H1 (cell line): ENCODE results near the gene CNNM1. TPM values are rescaled to one million over a fixed set of nuclear protein-coding genes. Genes with fewer than 3 reads are reported as not detected.

Source experiments
- CTCF ChIA-PET: fragments of 300-600 bp; sonication (Branson Sonifier 250); formaldehyde crosslinking; loops from one replicate; lab custom pipeline; 2021; ENCODE audit not compliant: partially characterized antibody; lab: Charles Lee
- POLR2A ChIA-PET: fragments of 300-600 bp; sonication (Branson Sonifier 250); formaldehyde crosslinking; loops from one replicate; lab custom pipeline; 2021; ENCODE audit warnings: inconsistent platforms; ENCODE audit not compliant: partially characterized antibody; lab: Charles Lee
- DNase-seq, 2 experiments: peaks; one replicate each; pipeline versions ENCODE4 v3.0.0 to v3.0.0-alpha.2; 2010 to 2022; ENCODE audit warnings: low spot score in 2 of 2, low read depth in 1 of 2, mixed read lengths in 1 of 2
- FAIRE-seq: peaks from 2 replicates; lab custom pipeline; 2011; peaks lifted over from hg19 to GRCh38; lab: Jason Lieb, UNC
- H2AFZ ChIP-seq: 2 replicates; pipeline ENCODE4 v1.8.1; 2012; ENCODE audit warnings: low read length, inconsistent platforms
- H2AK5ac ChIP-seq: 2 replicates; pipeline ENCODE4 v1.6.1; 2013; ENCODE audit warnings: low read depth, low read length
- H2BK120ac ChIP-seq: replicated peaks from 2 replicates; pipeline ENCODE3; 2013; ENCODE audit warnings: low read depth, low read length, inconsistent platforms
- H2BK12ac ChIP-seq: 2 replicates; pipeline ENCODE4 v1.6.1; 2013; ENCODE audit warnings: low read depth, low read length
- H2BK15ac ChIP-seq: 2 replicates; pipeline ENCODE4 v1.6.1; 2013; ENCODE audit warnings: low read length
- H2BK20ac ChIP-seq: 2 replicates; pipeline ENCODE4 v1.6.1; 2013; ENCODE audit warnings: low read length
- H2BK5ac ChIP-seq: 2 replicates; pipeline ENCODE4 v1.6.1; 2013; ENCODE audit warnings: low read depth, low read length
- H3K14ac ChIP-seq: 2 replicates; pipeline ENCODE4 v1.6.1; 2013; ENCODE audit warnings: inconsistent platforms; ENCODE audit not compliant: insufficient read length
- H3K18ac ChIP-seq: 2 replicates; pipeline ENCODE4 v1.6.1; 2013; ENCODE audit warnings: low read length; ENCODE audit errors: extremely low read depth
- H3K23ac ChIP-seq: 2 replicates; pipeline ENCODE4 v1.6.1; 2013; ENCODE audit warnings: inconsistent platforms; ENCODE audit not compliant: insufficient read length
- H3K23me2 ChIP-seq: 2 replicates; pipeline ENCODE4 v1.6.1; 2013; ENCODE audit warnings: low read depth, low read length
- H3K27ac ChIP-seq: 2 replicates; pipeline ENCODE4 v1.6.1; 2011; ENCODE audit warnings: low read depth, low read length, inconsistent platforms
- H3K27me3 ChIP-seq, 4 experiments: replicated peaks in 1 of 4; 1 replicate in 1 of 4; 2 replicates in 3 of 4; pipeline versions ENCODE4 v1.6.1 to v1.8.1; 2011 to 2013; ENCODE audit warnings: low read length in 3 of 4, mild to moderate bottlenecking in 3 of 4, inconsistent platforms in 2 of 4, mixed read lengths in 2 of 4, moderate library complexity in 1 of 4; ENCODE audit not compliant: control insufficient read depth in 3 of 4, insufficient read depth in 3 of 4; ENCODE audit errors: extremely low read depth in 1 of 4
- H3K36me3 ChIP-seq, 4 experiments: 2 replicates each; pipeline versions ENCODE4 v1.6.1 to v1.8.1; 2011 to 2013; ENCODE audit warnings: mild to moderate bottlenecking in 4 of 4, low read length in 3 of 4, moderate library complexity in 2 of 4, control low read depth in 1 of 4, inconsistent platforms in 1 of 4; ENCODE audit not compliant: insufficient read depth in 4 of 4, control insufficient read depth in 2 of 4
- H3K4ac ChIP-seq: replicated peaks from 2 replicates; pipeline ENCODE3; 2013; ENCODE audit warnings: low read length, low read depth, mixed read lengths, inconsistent platforms; ENCODE audit not compliant: insufficient read length
- H3K4me1 ChIP-seq, 4 experiments: replicated peaks in 1 of 4; 1 replicate in 1 of 4; 2 replicates in 3 of 4; pipeline versions ENCODE4 v1.6.1 to v1.8.1; 2011 to 2013; ENCODE audit warnings: low read length in 3 of 4, inconsistent platforms in 2 of 4, mixed read lengths in 1 of 4; ENCODE audit not compliant: insufficient read depth in 4 of 4, control insufficient read depth in 3 of 4
- H3K4me2 ChIP-seq, 2 experiments: 2 replicates each; pipeline versions ENCODE4 v1.6.1 to v1.8.1; 2011 to 2013; ENCODE audit warnings: low read depth in 2 of 2, low read length in 2 of 2, control low read depth in 1 of 2, inconsistent platforms in 1 of 2, mild to moderate bottlenecking in 1 of 2; ENCODE audit not compliant: insufficient read depth in 1 of 2
- H3K4me3 ChIP-seq, 4 experiments: fragments of 200-600, 300-600 bp in 1 of 4; sonication (generic), shearing (Covaris generic), sonication (Bioruptor Twin) in 1 of 4; 2 replicates each; pipeline versions ENCODE4 v1.5.1 to v1.8.1; 2011 to 2016; ENCODE audit warnings: low read length in 4 of 4, low read depth in 3 of 4, control low read depth in 2 of 4, inconsistent platforms in 2 of 4, mild to moderate bottlenecking in 2 of 4, mixed read lengths in 1 of 4, moderate library complexity in 1 of 4; ENCODE audit not compliant: insufficient read depth in 2 of 4; ENCODE audit errors: extremely low read depth in 1 of 4
- H3K56ac ChIP-seq: replicated peaks from 2 replicates; pipeline ENCODE3; 2013; ENCODE audit warnings: low read depth, mild to moderate bottlenecking, mixed read lengths, low read length, inconsistent platforms; ENCODE audit not compliant: insufficient read length
- H3K79me1 ChIP-seq: 2 replicates; pipeline ENCODE4 v1.6.1; 2013; ENCODE audit warnings: low read depth, low read length, control low read depth
- H3K79me2 ChIP-seq, 2 experiments: 2 replicates each; pipeline versions ENCODE4 v1.6.1 to v1.8.1; 2012 to 2013; ENCODE audit warnings: low read length in 2 of 2, mild to moderate bottlenecking in 2 of 2, inconsistent platforms in 1 of 2; ENCODE audit not compliant: insufficient read depth in 2 of 2, control insufficient read depth in 1 of 2
- H3K9ac ChIP-seq, 4 experiments: replicated peaks in 1 of 4; 1 replicate in 1 of 4; 2 replicates in 3 of 4; pipeline versions ENCODE4 v1.6.1 to v1.8.1; 2011 to 2013; ENCODE audit warnings: low read depth in 3 of 4, low read length in 3 of 4, control low read depth in 2 of 4, mild to moderate bottlenecking in 2 of 4, moderate library complexity in 2 of 4, inconsistent platforms in 1 of 4; ENCODE audit errors: extremely low read depth in 1 of 4
- H3K9me3 ChIP-seq, 2 experiments: 2 replicates each; pipeline versions ENCODE4 v1.6.1 to v1.8.1; 2012 to 2013; ENCODE audit warnings: mild to moderate bottlenecking in 2 of 2, moderate library complexity in 2 of 2, control low read depth in 1 of 2, inconsistent platforms in 1 of 2, low read depth in 1 of 2, low read length in 1 of 2, mixed read lengths in 1 of 2; ENCODE audit not compliant: insufficient read depth in 2 of 2
- H4K20me1 ChIP-seq, 2 experiments: replicated peaks in 1 of 2; 2 replicates each; pipeline versions ENCODE3 to v1.8.1; 2011 to 2013; ENCODE audit warnings: inconsistent platforms in 2 of 2, low read length in 2 of 2, mild to moderate bottlenecking in 1 of 2; ENCODE audit not compliant: insufficient read depth in 2 of 2, control insufficient read depth in 1 of 2
- H4K5ac ChIP-seq: 2 replicates; pipeline ENCODE4 v1.6.1; 2013; ENCODE audit warnings: low read length, low read depth, mixed read lengths, inconsistent platforms; ENCODE audit not compliant: insufficient read length
- H4K8ac ChIP-seq: 2 replicates; pipeline ENCODE4 v1.8.0; 2013; ENCODE audit warnings: mild to moderate bottlenecking, moderate library complexity, low read length, inconsistent platforms; ENCODE audit not compliant: insufficient read depth; ENCODE audit errors: extremely low read depth
- H4K91ac ChIP-seq: replicated peaks from 2 replicates; pipeline ENCODE3; 2013; ENCODE audit warnings: low read length, mixed read lengths, inconsistent platforms; ENCODE audit not compliant: insufficient read length
- ASH2L ChIP-seq: fragments of 200-600, 300-600 bp; sonication (generic); IDR thresholded peaks from one replicate; pipeline ENCODE4 v1.7.1; 2017; ENCODE audit warnings: low read length
- BACH1 ChIP-seq: IDR thresholded peaks from 2 replicates; pipeline ENCODE4 v1.6.1; 2012; ENCODE audit warnings: low read length, improper control_type of control experiment
- BRCA1 ChIP-seq: IDR thresholded peaks from 2 replicates; pipeline ENCODE4 v1.6.1; 2012; ENCODE audit warnings: low read depth, low read length, improper control_type of control experiment
- CBX8 ChIP-seq: fragments of 300-800, 300-1000 bp; sonication (generic); IDR thresholded peaks from 2 replicates; pipeline ENCODE4 v1.7.1; 2016; ENCODE audit warnings: low read depth, low read length, borderline replicate concordance
- CREB1 ChIP-seq: IDR thresholded peaks from 2 replicates; pipeline ENCODE4 v1.6.1; 2012; ENCODE audit warnings: inconsistent platforms
- KDM4A ChIP-seq: IDR thresholded peaks from one replicate; pipeline ENCODE4 v1.7.1; 2012; ENCODE audit warnings: low read depth, mild to moderate bottlenecking, moderate library complexity, low read length, inconsistent platforms; ENCODE audit not compliant: severe bottlenecking
- KDM5A ChIP-seq: fragments of 200-600 bp; IDR thresholded peaks from 2 replicates; pipeline ENCODE4 v1.7.1; 2012; ENCODE audit warnings: mild to moderate bottlenecking, low read length, inconsistent platforms, mixed read lengths
- NRF1 ChIP-seq: IDR thresholded peaks from 2 replicates; pipeline ENCODE4 v1.6.1; 2011; ENCODE audit warnings: mild to moderate bottlenecking, low read depth, low read length, improper control_type of control experiment
- PHF8 ChIP-seq: fragments of 200-600 bp; sonication (generic); conservative IDR thresholded peaks from 2 replicates; pipeline ENCODE4 v1.7.1; 2012; ENCODE audit warnings: low read depth, mild to moderate bottlenecking, inconsistent platforms, low read length, moderate library complexity
- POLR2AphosphoS5 ChIP-seq: IDR thresholded peaks from 2 replicates; pipeline ENCODE4 v1.6.1; 2011; ENCODE audit warnings: low read depth, low read length
- RAD21 ChIP-seq, 2 experiments: IDR thresholded peaks in 1 of 2; conservative IDR thresholded peaks in 1 of 2; 2 replicates each; pipeline ENCODE4 v1.6.1; 2011; ENCODE audit warnings: low read depth in 2 of 2, low read length in 2 of 2, improper control_type of control experiment in 1 of 2, inconsistent platforms in 1 of 2, mild to moderate bottlenecking in 1 of 2, moderate library complexity in 1 of 2
- RXRA ChIP-seq: IDR thresholded peaks from 2 replicates; pipeline ENCODE4 v1.6.1; 2011; ENCODE audit warnings: low read depth, mild to moderate bottlenecking, low read length, moderate library complexity; ENCODE audit not compliant: insufficient read depth
- SIN3A ChIP-seq, 2 experiments: IDR thresholded peaks in 1 of 2; conservative IDR thresholded peaks in 1 of 2; 2 replicates each; pipeline ENCODE4 v1.6.1; 2011 to 2012; ENCODE audit warnings: low read length in 2 of 2, improper control_type of control experiment in 1 of 2, low read depth in 1 of 2, mild to moderate bottlenecking in 1 of 2
- SP4 ChIP-seq: IDR thresholded peaks from 2 replicates; pipeline ENCODE4 v1.6.1; 2012; ENCODE audit warnings: low read length, inconsistent platforms
- YY1 ChIP-seq: IDR thresholded peaks from 2 replicates; pipeline ENCODE4 v1.6.1; 2011; ENCODE audit warnings: low read depth, mild to moderate bottlenecking, low read length
- WGBS, 2 experiments: shearing (Covaris generic) in 1 of 2; methylation state at CpG; one replicate each; pipeline versions ENCODE4 v1.1.6 to v1.1.7; 2013 to 2015; ENCODE audit warnings: low lambda C conversion rate in 2 of 2, mixed read lengths in 2 of 2, inconsistent platforms in 1 of 2, low coverage in 1 of 2, missing lambda C conversion rate in 1 of 2; ENCODE audit not compliant: insufficient replicate concordance in 2 of 2, insufficient coverage in 1 of 2, insufficient read length in 1 of 2; ENCODE audit errors: extremely low coverage in 1 of 2, missing lambda C conversion rate in 1 of 2; 5-methylcytosine and 5-hydroxymethylcytosine counted together
- polyA plus RNA-seq, 7 experiments: library from polyadenylated mRNA; depleted of rRNA in 3 of 7; stranded (reverse) in 5 of 7; unstranded in 2 of 7; fragments of >200 nt in 5 of 7; fragments of 200-250 nt in 2 of 7; gene quantifications; 1 replicate in 5 of 7; 2 replicates in 1 of 7; 4 replicates in 1 of 7; pipeline versions ENCODE4 v1.2.1 to v1.2.3, GENCODE V29; 2011 to 2013; ENCODE audit warnings: missing spikeins in 2 of 7, mixed read lengths in 2 of 7
- total RNA-seq: library from RNA; stranded (reverse); fragmentation: NEBNext Ultra II Directional; extraction: Animal tissue kit (Norgen Biotek cat#: 25700); gene quantifications from 2 replicates; pipeline ENCODE4 v1.2.1, GENCODE V29; 2021

Gene CNNM1
- total and polyA plus RNA-seq, 2 of the 8 experiments (the other 6 are each of a cell fraction or from before 2014, with no cell fraction given), result 0.74 to 0.92 TPM

DNA sequence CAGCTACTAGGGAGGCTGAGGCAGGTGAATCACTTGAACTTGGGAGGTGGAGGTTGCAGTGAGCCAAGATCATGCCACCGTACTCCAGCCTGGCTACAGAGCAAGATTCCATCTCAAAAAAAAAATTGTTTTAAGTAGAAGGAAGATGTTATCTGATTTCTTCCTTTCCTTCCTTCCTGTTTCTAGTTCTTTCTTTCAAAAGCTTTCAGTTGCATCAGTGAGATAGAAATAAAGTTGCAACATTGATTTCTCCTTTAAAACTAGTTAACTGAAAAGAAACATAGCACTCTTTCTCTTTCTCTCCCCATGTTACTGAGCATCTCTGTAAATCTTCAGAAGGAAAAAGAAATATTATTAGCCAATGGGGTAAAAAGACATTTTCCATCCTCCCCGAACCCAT, 37.5 kb downstream of the CNNM1 start:
- Histone ChIP-seq H3K36me3 (no peaks in the 10 kb centered on the region), H3K9me3 (no peaks in the 10 kb centered on the region), H2BK20ac (no peak overlapping the region), H3K27me3 (no peaks in the 10 kb centered on the region), H4K20me1 (no peaks in the 10 kb centered on the region), H3K4me3 (no peak overlapping the region), H4K91ac (no peak overlapping the region), H3K14ac (no peak overlapping the region), H2BK15ac (no peak overlapping the region), H3K56ac (no peak overlapping the region), H3K79me2 (no peaks in the 10 kb centered on the region), H3K18ac (no peak overlapping the region), H3K4me1 (no peaks in the 10 kb centered on the region), H2BK120ac (no peak overlapping the region), H3K23ac (no peak overlapping the region), H3K23me2 (no peaks in the 10 kb centered on the region), H2AFZ (no peak overlapping the region), H2AK5ac (no peak overlapping the region), H4K8ac (no peak overlapping the region), H3K9ac (no peak overlapping the region), H3K79me1 (no peaks in the 10 kb centered on the region), H3K4ac (no peak overlapping the region), H3K4me2 (no peak overlapping the region), H3K27ac (no peak overlapping the region), H4K5ac (no peak overlapping the region), H2BK5ac (no peak overlapping the region), H2BK12ac (no peak overlapping the region)
- WGBS, 2 experiments, result 84% methylated on average over 2 of the region's 2 CpGs; no CpG with 5 or more reads in 1 of the 2 experiments
- FAIRE-seq, result no peak
- DNase-seq, result no peak
- POLR2A ChIA-PET, result interaction anchor here (1.2 kb wide), 1 partner anchor 63 kb away, joined by 3 read pairs; the partner anchor contains the start of gene GOT1
- CTCF ChIA-PET, result interaction anchor here (1.5 kb wide), 1 partner anchor 49 kb away, joined by 3 read pairs; no protein-coding TSS in a partner anchor
- TF ChIP-seq CBX8 (no peak), NRF1 (no peak), CREB1 (no peak), BACH1 (no peak), YY1 (no peak), SP4 (no peak), POLR2AphosphoS5 (no peak), BRCA1 (no peak), KDM4A (no peak), RXRA (no peak), RAD21 (IDR thresholded peaks at IDR 0.05 in 1 of 2, conservative IDR thresholded peaks at IDR 0.05 in 1 of 2; ENCODE audit: low read depth in 2 of 2, low read length in 2 of 2) (no peak), ASH2L (no peak), PHF8 (no peak), KDM5A (no peak), SIN3A (conservative IDR thresholded peaks at IDR 0.05 in 1 of 2, IDR thresholded peaks at IDR 0.05 in 1 of 2; ENCODE audit: low read depth in 1 of 2, low read length in 2 of 2) (no peak)
